ENCODE results near the gene VMP1. TPM values are rescaled to one million over a fixed set of nuclear protein-coding genes. Genes with fewer than 3 reads are reported as not detected.

The VMP1 gene
- total RNA-seq, 2 donors from 2014 or later: 236 to 324 TPM

DNA sequence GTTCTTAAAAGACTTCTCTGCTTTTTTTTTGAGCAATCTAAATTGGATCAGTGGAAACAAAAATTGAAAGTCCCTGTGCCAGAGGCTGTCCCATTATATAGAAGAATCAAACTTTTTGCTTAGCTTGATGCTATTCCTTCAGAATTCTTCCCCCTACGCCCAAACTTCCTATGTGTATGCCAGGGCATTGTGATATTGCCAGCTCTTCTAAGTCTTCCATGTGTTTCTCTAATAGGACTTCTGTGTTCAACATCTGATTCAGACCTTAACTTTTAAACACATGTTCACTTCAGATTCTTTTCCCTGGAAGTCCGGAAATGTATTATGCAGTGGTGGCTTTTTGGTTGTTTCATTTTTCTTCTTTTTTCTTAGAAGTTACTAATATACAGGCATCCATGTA is 19.0 kb upstream of the VMP1 start:
- H3K27me3 Mint-ChIP-seq (ENCODE audit: low read depth): no peaks in the 10 kb centered on the region
- DNase-seq: no peak
- H3K4me3 Mint-ChIP-seq: no peak overlapping the region
- no peaks in the 10 kb centered on the region for H3K9me3 Mint-ChIP-seq
- ATAC-seq (replicated peaks in 1 of 2): no peak
- peak overlapping the region; percentile 97 for H3K27ac Mint-ChIP-seq
- H3K4me1 Mint-ChIP-seq (ENCODE audit: low read depth): peaks cover 18% of the 10 kb centered on the region
- peaks cover 10 to 36% of the 10 kb centered on the region in 2 donors for H3K36me3 Mint-ChIP-seq (ENCODE audit: insufficient read depth in 2 of 2)

DNA sequence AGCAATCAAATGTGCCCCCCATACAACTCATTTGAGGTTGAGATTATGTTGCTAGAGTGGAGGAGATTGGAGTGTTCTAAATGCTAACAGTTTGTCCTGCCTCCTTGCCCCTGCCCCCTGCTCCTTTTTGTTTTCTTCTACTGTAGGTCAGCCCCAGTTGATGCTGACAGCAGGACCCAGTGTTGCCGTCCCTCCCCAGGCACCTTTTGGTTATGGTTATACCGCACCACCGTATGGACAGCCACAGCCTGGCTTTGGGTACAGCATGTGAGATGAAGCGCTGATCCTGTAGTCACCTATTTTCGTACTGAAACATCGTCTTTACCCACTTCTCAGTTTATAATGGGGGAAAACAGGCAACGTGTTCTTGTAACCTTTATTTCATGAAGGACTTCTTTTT is 13.9 kb upstream of the VMP1 start:
- peak in 1 of 2 donors; percentile 15 for ATAC-seq (replicated peaks in 1 of 2)
- Mint-ChIP-seq H3K27ac (peak overlapping the region; percentile 81), H3K9me3 (no peaks in the 10 kb centered on the region), H3K4me1 (ENCODE audit: low read depth) (peaks cover 35% of the 10 kb centered on the region), H3K36me3 (ENCODE audit: insufficient read depth in 2 of 2) (peaks cover 12 to 37% of the 10 kb centered on the region in 2 donors), H3K4me3 (no peak overlapping the region), H3K27me3 (ENCODE audit: low read depth) (no peaks in the 10 kb centered on the region)
- DNase-seq: no peak

- H3K27ac Mint-ChIP-seq: peak overlapping the region; percentile 94
- peaks cover 14 to 42% of the 10 kb centered on the region in 2 donors for H3K36me3 Mint-ChIP-seq (ENCODE audit: insufficient read depth in 2 of 2)
- peaks cover 39% of the 10 kb centered on the region for H3K4me1 Mint-ChIP-seq (ENCODE audit: low read depth)
- no peaks in the 10 kb centered on the region for H3K27me3 Mint-ChIP-seq (ENCODE audit: low read depth)
- no peaks in the 10 kb centered on the region for H3K9me3 Mint-ChIP-seq
- no peak for ATAC-seq (replicated peaks in 1 of 2)
- no peak for DNase-seq
- no peak overlapping the region for H3K4me3 Mint-ChIP-seq
Observed at GRCh38 chr17:59694344-59694743, 13.1 kb upstream of the VMP1 start.

GRCh38 chr17:59695945-59696681 is 11.3 kb upstream of the VMP1 start:
- ATAC-seq (replicated peaks in 1 of 2) (peak; percentile 33 to 54), DNase-seq (no peak)
- Mint-ChIP-seq H3K36me3 (ENCODE audit: insufficient read depth in 2 of 2) (peaks cover 17 to 41% of the 10 kb centered on the region in 2 donors), H3K4me1 (ENCODE audit: low read depth) (peaks cover 53% of the 10 kb centered on the region), H3K27me3 (ENCODE audit: low read depth) (no peaks in the 10 kb centered on the region), H3K4me3 (peak overlapping the region in 1 of 2 donors; percentile 32), H3K27ac (peak overlapping the region; percentile 95), H3K9me3 (no peaks in the 10 kb centered on the region)

GRCh38 chr17:59696682-59697277 is 10.7 kb upstream of the VMP1 start:
- H3K4me1 Mint-ChIP-seq (ENCODE audit: low read depth): peaks cover 59% of the 10 kb centered on the region
- H3K9me3 Mint-ChIP-seq: no peaks in the 10 kb centered on the region
- H3K27me3 Mint-ChIP-seq (ENCODE audit: low read depth): no peaks in the 10 kb centered on the region
- peak overlapping the region; percentile 95 for H3K27ac Mint-ChIP-seq
- DNase-seq: no peak
- no peak for ATAC-seq (replicated peaks in 1 of 2)
- peaks cover 15 to 37% of the 10 kb centered on the region in 2 donors for H3K36me3 Mint-ChIP-seq (ENCODE audit: insufficient read depth in 2 of 2)
- peak overlapping the region in 1 of 2 donors; percentile 32 for H3K4me3 Mint-ChIP-seq

DNA sequence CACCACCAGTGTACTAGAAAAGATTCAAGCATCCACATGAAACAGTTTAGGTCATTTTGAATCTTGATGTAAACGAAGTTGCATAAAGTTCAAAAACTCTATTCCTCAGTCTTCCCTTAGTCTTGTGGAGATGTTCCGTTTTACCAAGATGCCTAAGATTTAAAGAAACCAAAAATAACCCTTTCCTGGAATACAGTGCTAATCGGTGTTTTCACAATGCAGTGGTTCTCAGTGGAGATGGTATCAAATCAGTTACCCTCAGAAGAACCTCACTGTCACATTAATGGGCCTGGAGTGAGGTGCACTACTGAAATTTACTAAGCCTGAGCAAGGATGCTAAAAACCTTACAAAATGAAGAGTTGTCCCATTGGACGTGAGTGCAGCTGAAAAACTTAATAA is 9.3 kb upstream of the VMP1 start:
- DNase-seq: no peak
- Mint-ChIP-seq H3K27me3 (ENCODE audit: low read depth) (no peaks in the 10 kb centered on the region), H3K4me1 (ENCODE audit: low read depth) (peaks cover 72% of the 10 kb centered on the region), H3K27ac (peak overlapping the region; percentile 95), H3K4me3 (peak overlapping the region in 1 of 2 donors; percentile 55), H3K9me3 (no peaks in the 10 kb centered on the region), H3K36me3 (ENCODE audit: insufficient read depth in 2 of 2) (peaks cover 15 to 32% of the 10 kb centered on the region in 2 donors)
- no peak for ATAC-seq (replicated peaks in 1 of 2)

DNA sequence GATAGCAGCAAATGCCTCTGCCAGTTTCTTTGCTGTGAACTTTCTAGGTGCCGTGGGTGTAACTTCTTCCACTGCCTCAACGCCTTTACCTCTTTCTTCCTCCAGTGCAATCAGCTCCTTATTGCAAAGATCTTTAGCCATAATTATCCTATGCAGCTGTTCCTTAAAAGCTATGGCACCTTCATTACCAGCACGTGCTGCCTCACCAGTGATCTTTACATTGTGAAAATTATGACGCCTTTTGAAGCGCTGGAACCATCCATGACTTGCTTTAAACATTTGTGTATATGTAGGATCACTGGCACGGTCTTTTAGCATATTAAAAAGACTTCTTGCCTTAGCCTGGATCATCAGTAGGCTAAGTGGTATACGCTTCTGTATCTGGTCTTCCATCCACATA is 8.2 kb upstream of the VMP1 start:
- DNase-seq (no peak), ATAC-seq (replicated peaks in 1 of 2) (no peak)
- peak overlapping the region in 1 of 2 donors; percentile 55 for H3K4me3 Mint-ChIP-seq
- peak overlapping the region; percentile 95 for H3K27ac Mint-ChIP-seq
- peaks cover 82% of the 10 kb centered on the region for H3K4me1 Mint-ChIP-seq (ENCODE audit: low read depth)
- no peaks in the 10 kb centered on the region for H3K9me3 Mint-ChIP-seq
- peaks cover 12 to 30% of the 10 kb centered on the region in 2 donors for H3K36me3 Mint-ChIP-seq (ENCODE audit: insufficient read depth in 2 of 2)
- H3K27me3 Mint-ChIP-seq (ENCODE audit: low read depth): no peaks in the 10 kb centered on the region

DNA sequence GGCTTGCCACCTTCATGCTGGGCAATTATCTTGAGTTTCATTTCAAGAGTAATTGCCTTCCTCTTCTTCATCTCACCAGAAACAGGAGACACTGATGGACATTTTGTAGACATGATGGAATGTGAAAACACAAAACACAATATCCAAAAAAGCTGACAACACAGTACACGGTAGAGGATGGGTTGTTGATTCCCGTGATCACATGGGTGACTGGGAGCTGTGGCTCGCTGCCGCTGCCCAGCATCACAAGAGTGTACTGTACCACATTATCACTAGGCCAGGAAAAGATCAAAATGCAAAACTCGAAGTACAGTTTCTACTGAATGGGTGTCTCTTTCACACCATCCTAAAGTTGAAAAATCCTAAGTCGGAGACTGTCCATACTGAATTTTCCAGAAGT is 7.7 kb upstream of the VMP1 start:
- H3K27me3 Mint-ChIP-seq (ENCODE audit: low read depth): no peaks in the 10 kb centered on the region
- H3K36me3 Mint-ChIP-seq (ENCODE audit: insufficient read depth in 2 of 2): peaks cover 12 to 27% of the 10 kb centered on the region in 2 donors
- peaks cover 83% of the 10 kb centered on the region for H3K4me1 Mint-ChIP-seq (ENCODE audit: low read depth)
- peak overlapping the region in 1 of 2 donors; percentile 9 for H3K4me3 Mint-ChIP-seq
- H3K9me3 Mint-ChIP-seq: no peaks in the 10 kb centered on the region
- ATAC-seq (replicated peaks in 1 of 2) (no peak), DNase-seq (no peak)
- H3K27ac Mint-ChIP-seq: peak overlapping the region; percentile 95

DNA sequence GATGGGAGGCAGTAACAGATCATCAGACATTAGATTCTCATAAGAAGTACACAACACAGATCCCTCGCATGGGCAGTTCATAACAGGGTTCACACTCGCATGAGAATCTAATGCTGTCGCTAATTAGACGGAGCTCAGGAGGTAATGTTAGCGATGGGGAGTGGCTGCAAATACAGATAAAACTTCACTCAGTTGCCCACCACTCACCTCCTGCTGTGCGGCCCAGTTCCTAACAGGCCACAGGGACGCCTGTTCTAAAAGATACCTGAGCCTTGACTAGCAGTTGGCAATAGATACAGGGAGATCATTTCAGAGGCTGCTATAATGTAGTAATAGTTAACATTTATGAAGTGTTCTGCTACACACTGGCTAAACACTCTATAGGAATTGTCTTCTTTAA is 5.2 kb upstream of the VMP1 start:
- Mint-ChIP-seq H3K27ac (peak overlapping the region; percentile 16), H3K4me3 (peak overlapping the region in 1 of 2 donors; percentile 15), H3K27me3 (ENCODE audit: low read depth) (no peaks in the 10 kb centered on the region), H3K36me3 (ENCODE audit: insufficient read depth in 2 of 2) (peaks cover 20 to 34% of the 10 kb centered on the region in 2 donors), H3K9me3 (no peaks in the 10 kb centered on the region), H3K4me1 (ENCODE audit: low read depth) (peaks cover 95% of the 10 kb centered on the region)
- DNase-seq (no peak), ATAC-seq (replicated peaks in 1 of 2) (no peak)

DNA sequence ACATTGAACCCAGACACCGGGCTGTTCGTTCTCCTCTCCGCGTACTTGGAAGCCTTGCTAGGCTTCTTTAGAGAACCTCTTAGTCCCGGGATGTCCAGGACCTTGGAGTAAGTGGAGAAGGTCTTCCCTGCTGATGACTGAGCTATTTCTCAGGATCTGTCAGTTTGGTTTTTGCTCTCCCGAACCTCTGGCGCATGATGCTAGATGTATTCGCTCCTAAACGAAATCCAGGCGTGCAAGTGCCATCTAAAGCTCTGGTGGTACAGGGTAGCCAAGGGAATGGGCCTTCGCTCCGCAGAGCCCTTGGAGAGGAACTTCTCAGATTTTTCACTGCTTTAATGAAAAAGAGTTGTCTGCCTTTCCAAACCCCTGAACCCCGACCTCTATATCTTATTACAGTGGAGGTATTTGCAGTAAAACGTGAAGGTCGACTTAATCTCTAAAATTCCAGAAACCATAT is 547 bp downstream of the VMP1 start:
- Mint-ChIP-seq H3K27me3 (ENCODE audit: low read depth) (no peaks in the 10 kb centered on the region), H3K27ac (peak overlapping the region; percentile 96), H3K4me3 (peak overlapping the region; percentile 91), H3K9me3 (no peaks in the 10 kb centered on the region), H3K36me3 (ENCODE audit: insufficient read depth in 2 of 2) (peaks cover 14 to 18% of the 10 kb centered on the region in 2 donors), H3K4me1 (ENCODE audit: low read depth) (peaks cover 73% of the 10 kb centered on the region)
- no peak for ATAC-seq (replicated peaks in 1 of 2)
- no peak for DNase-seq

DNA sequence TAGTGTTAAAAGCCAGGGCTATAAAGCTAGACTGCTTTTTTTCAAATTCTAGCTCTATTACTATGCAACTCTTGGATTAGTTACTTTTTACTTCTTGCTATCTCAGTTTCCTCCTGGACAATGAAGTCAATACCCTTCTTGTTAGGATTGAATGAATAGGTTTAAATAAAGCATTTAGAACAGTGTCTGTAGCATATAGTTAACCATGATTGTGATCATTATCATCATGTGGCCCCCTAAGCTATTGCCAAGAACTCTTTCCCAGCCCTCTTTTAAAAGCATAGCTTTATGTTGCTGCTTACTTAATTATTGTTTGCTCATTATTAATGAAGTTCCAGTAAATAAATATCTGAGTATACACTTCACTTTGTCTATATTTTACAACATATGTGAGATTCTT is 4.5 kb downstream of the VMP1 start:
- Mint-ChIP-seq H3K27ac (no peak overlapping the region), H3K4me1 (ENCODE audit: low read depth) (peaks cover 57% of the 10 kb centered on the region)

GRCh38 chr17:59712862-59713261 is 5.4 kb downstream of the VMP1 start:
- ATAC-seq (replicated peaks in 1 of 2) (no peak), DNase-seq (no peak)
- H3K4me1 Mint-ChIP-seq (ENCODE audit: low read depth): peaks cover 63% of the 10 kb centered on the region
- no peak overlapping the region for H3K4me3 Mint-ChIP-seq
- no peak overlapping the region for H3K27ac Mint-ChIP-seq
- no peaks in the 10 kb centered on the region for H3K9me3 Mint-ChIP-seq
- no peaks in the 10 kb centered on the region for H3K27me3 Mint-ChIP-seq (ENCODE audit: low read depth)
- peaks cover 3% of the 10 kb centered on the region in 2 donors for H3K36me3 Mint-ChIP-seq (ENCODE audit: insufficient read depth in 2 of 2)

More for the DNA sequence above, 4.5 kb downstream of the VMP1 start:
- DNase-seq: no peak
- ATAC-seq (replicated peaks in 1 of 2): no peak
- peaks cover 8 to 10% of the 10 kb centered on the region in 2 donors for H3K36me3 Mint-ChIP-seq (ENCODE audit: insufficient read depth in 2 of 2)
- no peak overlapping the region for H3K4me3 Mint-ChIP-seq
- H3K27me3 Mint-ChIP-seq (ENCODE audit: low read depth): no peaks in the 10 kb centered on the region
- H3K9me3 Mint-ChIP-seq: no peaks in the 10 kb centered on the region

DNA sequence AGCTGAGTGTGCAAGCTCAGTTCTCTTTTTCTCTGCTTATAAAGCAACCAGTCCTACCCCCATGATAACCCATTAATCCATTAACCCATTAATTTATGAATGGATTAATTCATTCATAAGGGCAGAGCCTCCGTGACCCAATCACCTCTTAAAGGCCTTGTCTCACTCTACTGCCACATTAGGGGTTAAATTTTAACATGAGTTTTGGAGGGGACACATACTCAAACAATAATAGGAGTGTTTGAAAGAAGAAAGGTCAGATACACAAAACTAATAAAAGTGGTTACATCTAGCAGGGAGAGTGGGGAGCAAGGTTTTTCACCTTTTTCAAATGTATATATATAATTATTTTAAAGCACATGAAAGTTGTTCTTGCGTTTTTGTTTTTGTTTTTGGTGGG is 6.8 kb downstream of the VMP1 start:
- Mint-ChIP-seq H3K27ac (no peak overlapping the region), H3K36me3 (ENCODE audit: insufficient read depth in 2 of 2) (peaks cover 4 to 9% of the 10 kb centered on the region in 2 donors), H3K4me1 (ENCODE audit: low read depth) (peaks cover 60% of the 10 kb centered on the region)

More for the DNA sequence above, 6.8 kb downstream of the VMP1 start:
- H3K4me3 Mint-ChIP-seq: no peak overlapping the region
- no peak for ATAC-seq (replicated peaks in 1 of 2)
- no peaks in the 10 kb centered on the region for H3K9me3 Mint-ChIP-seq
- DNase-seq: no peak
- H3K27me3 Mint-ChIP-seq (ENCODE audit: low read depth): no peaks in the 10 kb centered on the region
